HUES48 (cell line): ENCODE results near the gene CBLN1.

ENCODE experiments used
- H3K27ac ChIP-seq: one replicate; pipeline ENCODE4 v1.7.0; 2013; ENCODE audit warnings: low read depth, low read length, inconsistent platforms
- H3K27me3 ChIP-seq: 2 replicates; pipeline ENCODE4 v1.6.1; 2013; ENCODE audit warnings: mild to moderate bottlenecking, low read length; ENCODE audit not compliant: control insufficient read depth, insufficient read depth
- H3K36me3 ChIP-seq: 2 replicates; pipeline ENCODE4 v1.6.1; 2013; ENCODE audit warnings: low read length; ENCODE audit not compliant: control insufficient read depth, insufficient read depth
- H3K4me1 ChIP-seq: 2 replicates; pipeline ENCODE4 v1.6.1; 2013; ENCODE audit warnings: mild to moderate bottlenecking, low read length; ENCODE audit not compliant: control insufficient read depth, insufficient read depth
- H3K4me3 ChIP-seq: 2 replicates; pipeline ENCODE4 v1.5.1; 2013; ENCODE audit warnings: mild to moderate bottlenecking, low read depth, low read length
- H3K9ac ChIP-seq: 2 replicates; pipeline ENCODE4 v1.6.1; 2013; ENCODE audit warnings: mild to moderate bottlenecking, low read depth, low read length, moderate library complexity
- H3K9me3 ChIP-seq: 2 replicates; pipeline ENCODE4 v1.6.1; 2013; ENCODE audit warnings: low read length; ENCODE audit not compliant: control insufficient read depth, insufficient read depth

The CBLN1 gene

GRCh38 chr16:49287572-49287971 lies 5.9 kb upstream of the CBLN1 start:
- peaks cover 44% of the 10 kb centered on the region for H3K27me3 ChIP-seq
- no peak overlapping the region for H3K9ac ChIP-seq
- H3K27ac ChIP-seq: no peak overlapping the region
- no peaks in the 10 kb centered on the region for H3K9me3 ChIP-seq
- no peaks in the 10 kb centered on the region for H3K36me3 ChIP-seq
- H3K4me1 ChIP-seq: peaks cover 8% of the 10 kb centered on the region; the same call in 1 of the 2 replicates
- H3K4me3 ChIP-seq: no peak overlapping the region

- no peak overlapping the region for H3K4me3 ChIP-seq
- H3K27me3 ChIP-seq: peaks cover 63% of the 10 kb centered on the region
- no peak overlapping the region for H3K27ac ChIP-seq
- H3K9me3 ChIP-seq: no peaks in the 10 kb centered on the region
- no peak overlapping the region for H3K9ac ChIP-seq
- H3K4me1 ChIP-seq: peaks cover 19% of the 10 kb centered on the region
- H3K36me3 ChIP-seq: no peaks in the 10 kb centered on the region
These were observed 3.3 kb upstream of the CBLN1 start for GRCh38 chr16:49284962-49285361.

GRCh38 chr16:49283376-49284049 lies 1.9 kb upstream of the CBLN1 start:
- no peak overlapping the region for H3K9ac ChIP-seq
- peaks cover 32% of the 10 kb centered on the region for H3K4me1 ChIP-seq
- no peaks in the 10 kb centered on the region for H3K36me3 ChIP-seq
- peak overlapping the region; percentile 77 for H3K4me3 ChIP-seq
- H3K9me3 ChIP-seq: no peaks in the 10 kb centered on the region
- H3K27me3 ChIP-seq: peaks cover 78% of the 10 kb centered on the region
- H3K27ac ChIP-seq: no peak overlapping the region

GRCh38 chr16:49282690-49283375 lies 1.2 kb upstream of the CBLN1 start:
- no peaks in the 10 kb centered on the region for H3K9me3 ChIP-seq
- peak overlapping the region; percentile 77 for H3K4me3 ChIP-seq
- H3K27me3 ChIP-seq: peaks cover 84% of the 10 kb centered on the region
- no peak overlapping the region for H3K27ac ChIP-seq
- H3K4me1 ChIP-seq: peaks cover 37% of the 10 kb centered on the region
- H3K9ac ChIP-seq: no peak overlapping the region
- H3K36me3 ChIP-seq: no peaks in the 10 kb centered on the region

GRCh38 chr16:49281843-49282642 lies 405 bp upstream of the CBLN1 start:
- Histone ChIP-seq H3K9me3 (no peaks in the 10 kb centered on the region), H3K9ac (no peak overlapping the region; the same call in 1 of the 2 replicates), H3K27ac (no peak overlapping the region)

GRCh38 chr16:49280841-49281371 lies 732 bp downstream of the CBLN1 start:
- peak overlapping the region; percentile 54 for H3K4me3 ChIP-seq
- H3K27me3 ChIP-seq: peaks cover 93% of the 10 kb centered on the region
- no peak overlapping the region for H3K9ac ChIP-seq
- peaks cover 50% of the 10 kb centered on the region for H3K4me1 ChIP-seq
- no peaks in the 10 kb centered on the region for H3K36me3 ChIP-seq
- no peaks in the 10 kb centered on the region for H3K9me3 ChIP-seq
- no peak overlapping the region for H3K27ac ChIP-seq

More at GRCh38 chr16:49281843-49282642, 405 bp upstream of the CBLN1 start:
- Histone ChIP-seq H3K4me3 (peak overlapping the region; percentile 77), H3K27me3 (peaks cover 92% of the 10 kb centered on the region), H3K4me1 (peaks cover 42% of the 10 kb centered on the region), H3K36me3 (no peaks in the 10 kb centered on the region)

- H3K4me1 ChIP-seq: peaks cover 57% of the 10 kb centered on the region
These were observed 1.4 kb downstream of the CBLN1 start for GRCh38 chr16:49280105-49280741.

GRCh38 chr16:49278944-49279725 lies 2.5 kb downstream of the CBLN1 start:
- Histone ChIP-seq H3K9me3 (no peaks in the 10 kb centered on the region), H3K27ac (no peak overlapping the region), H3K9ac (no peak overlapping the region), H3K4me3 (peak overlapping the region; percentile 54), H3K4me1 (peaks cover 61% of the 10 kb centered on the region), H3K36me3 (no peaks in the 10 kb centered on the region), H3K27me3 (peaks cover 93% of the 10 kb centered on the region)

More at GRCh38 chr16:49280105-49280741, 1.4 kb downstream of the CBLN1 start:
- H3K9ac ChIP-seq: no peak overlapping the region
- H3K27me3 ChIP-seq: peaks cover 93% of the 10 kb centered on the region
- no peaks in the 10 kb centered on the region for H3K9me3 ChIP-seq
- no peak overlapping the region for H3K27ac ChIP-seq
- no peaks in the 10 kb centered on the region for H3K36me3 ChIP-seq
- peak overlapping the region; percentile 54 for H3K4me3 ChIP-seq

GRCh38 chr16:49278567-49278827 lies 3.1 kb downstream of the CBLN1 start:
- Histone ChIP-seq H3K27ac (no peak overlapping the region), H3K4me1 (peaks cover 61% of the 10 kb centered on the region), H3K4me3 (peak overlapping the region; percentile 17), H3K36me3 (no peaks in the 10 kb centered on the region), H3K9ac (no peak overlapping the region), H3K27me3 (peaks cover 93% of the 10 kb centered on the region), H3K9me3 (no peaks in the 10 kb centered on the region)
